ENCODE measurements around the gene FOSL1.
"Not testable (repeated sequence)": the region's sequence is repeated elsewhere in the genome, so short reads cannot be mapped to it uniquely, and the experiment has no call there.

DNA sequence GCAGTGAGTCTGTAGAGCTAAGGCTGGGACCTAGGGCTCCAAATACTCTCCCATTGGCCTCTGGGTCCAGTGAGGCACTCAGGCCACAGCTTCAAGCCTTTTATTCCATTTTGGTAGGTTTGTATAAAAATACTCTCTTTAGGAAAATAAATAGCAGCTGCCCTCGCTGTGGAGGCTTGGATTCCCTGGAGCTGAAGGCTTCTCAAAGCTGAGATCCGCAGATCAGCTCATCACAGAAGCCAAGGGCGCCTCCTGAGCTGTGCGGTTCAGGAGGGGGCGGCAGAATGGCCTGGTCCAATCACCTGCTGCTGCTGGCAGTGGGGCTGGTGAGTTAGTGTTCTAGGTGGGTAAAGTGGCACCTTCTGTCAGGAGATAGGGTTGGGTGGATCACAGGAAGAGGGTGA, 8.0 kb downstream of the FOSL1 start:
- TF ChIP-seq, protein P1, sequence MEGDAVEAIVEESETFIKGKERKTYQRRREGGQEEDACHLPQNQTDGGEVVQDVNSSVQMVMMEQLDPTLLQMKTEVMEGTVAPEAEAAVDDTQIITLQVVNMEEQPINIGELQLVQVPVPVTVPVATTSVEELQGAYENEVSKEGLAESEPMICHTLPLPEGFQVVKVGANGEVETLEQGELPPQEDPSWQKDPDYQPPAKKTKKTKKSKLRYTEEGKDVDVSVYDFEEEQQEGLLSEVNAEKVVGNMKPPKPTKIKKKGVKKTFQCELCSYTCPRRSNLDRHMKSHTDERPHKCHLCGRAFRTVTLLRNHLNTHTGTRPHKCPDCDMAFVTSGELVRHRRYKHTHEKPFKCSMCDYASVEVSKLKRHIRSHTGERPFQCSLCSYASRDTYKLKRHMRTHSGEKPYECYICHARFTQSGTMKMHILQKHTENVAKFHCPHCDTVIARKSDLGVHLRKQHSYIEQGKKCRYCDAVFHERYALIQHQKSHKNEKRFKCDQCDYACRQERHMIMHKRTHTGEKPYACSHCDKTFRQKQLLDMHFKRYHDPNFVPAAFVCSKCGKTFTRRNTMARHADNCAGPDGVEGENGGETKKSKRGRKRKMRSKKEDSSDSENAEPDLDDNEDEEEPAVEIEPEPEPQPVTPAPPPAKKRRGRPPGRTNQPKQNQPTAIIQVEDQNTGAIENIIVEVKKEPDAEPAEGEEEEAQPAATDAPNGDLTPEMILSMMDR (IDR thresholded peaks at IDR 0.05 in 4 of 5, conservative IDR thresholded peaks at IDR 0.05 in 1 of 5), result not testable (repeated sequence)
- TF ChIP-seq POLR2A (IDR thresholded peaks at IDR 0.05), result not testable (repeated sequence)
